ENCODE results near the gene RCAN2.

Gene RCAN2

GRCh38 chr6:46491201-46491627 lies at the start of gene RCAN2:
Gene RCAN2, minus strand, starts transcription at chr6:46491449.
- no peak for DNase-seq (ENCODE audit: low read depth)

DNA sequence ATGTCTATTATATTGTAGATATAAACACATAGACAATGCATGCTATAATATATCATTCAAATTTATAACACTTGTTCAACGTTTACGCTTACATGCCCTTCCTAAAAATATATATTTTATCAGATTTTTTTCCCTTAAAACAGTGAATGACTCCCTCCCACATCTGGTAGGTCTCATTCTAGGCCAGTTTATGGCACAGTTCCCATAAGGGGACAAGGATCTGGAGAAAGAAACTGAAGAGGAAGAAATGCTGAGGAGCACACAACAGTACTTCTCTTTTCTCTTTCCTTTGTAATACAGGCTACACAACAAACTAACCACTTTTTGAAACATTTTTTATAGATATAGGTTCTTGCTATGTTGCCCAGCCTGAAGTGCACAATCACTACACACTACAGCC lies 48.6 kb upstream of the RCAN2 start:
- DNase-seq (ENCODE audit: low read depth) = no peak

DNA sequence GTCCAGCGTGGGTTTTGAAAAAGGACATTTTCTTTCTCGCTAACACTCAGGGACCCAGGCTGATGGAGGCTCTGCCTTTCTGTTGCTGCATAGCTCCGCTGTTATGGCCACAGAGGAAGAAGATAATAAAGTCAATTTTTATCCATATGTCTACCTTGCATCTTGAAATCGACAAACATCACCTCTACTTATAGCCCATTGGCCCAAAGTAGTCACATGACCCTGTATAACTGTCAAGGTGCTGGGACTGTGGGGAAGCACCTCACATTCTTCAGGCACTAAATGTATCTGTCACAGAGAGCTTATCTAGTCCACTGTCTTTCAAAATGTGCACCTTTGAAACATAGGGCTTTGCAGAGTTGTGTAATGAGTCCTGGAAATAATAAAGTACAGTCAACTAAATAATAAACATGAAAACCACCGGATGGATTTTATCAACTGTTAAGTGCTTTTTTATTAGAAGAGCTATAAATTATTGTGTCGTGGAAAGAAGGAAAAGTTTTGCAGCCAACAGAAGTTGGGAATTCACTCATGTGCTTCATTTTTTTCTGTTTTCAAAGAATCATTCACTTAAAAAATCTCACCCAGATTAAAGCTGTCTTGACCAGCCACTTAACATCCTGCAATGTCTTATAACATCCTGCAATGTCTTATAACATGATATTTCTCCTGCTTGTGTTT lies 47.7 kb upstream of the RCAN2 start:
- no peak for DNase-seq (ENCODE audit: low read depth)

DNA sequence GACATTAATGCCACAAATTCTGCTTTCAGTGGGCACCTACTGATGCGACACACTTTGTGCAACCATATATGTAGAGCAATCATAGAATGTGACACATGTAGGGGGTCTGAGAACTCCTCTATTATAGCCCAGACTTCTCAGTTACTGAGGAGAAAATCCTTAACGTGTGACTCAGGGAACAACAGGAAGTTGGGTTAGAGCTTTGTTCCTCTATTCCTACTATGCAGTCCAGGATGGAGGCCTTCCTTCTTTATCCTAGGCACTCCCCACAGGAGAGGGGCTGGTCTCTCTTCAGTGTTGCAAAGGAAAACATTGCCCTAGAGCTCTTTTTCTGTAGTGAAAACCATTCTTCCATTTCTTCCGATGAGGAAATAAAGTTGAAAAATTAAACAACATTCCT lies 39.6 kb upstream of the RCAN2 start:
- DNase-seq (ENCODE audit: low read depth) = no peak

DNA sequence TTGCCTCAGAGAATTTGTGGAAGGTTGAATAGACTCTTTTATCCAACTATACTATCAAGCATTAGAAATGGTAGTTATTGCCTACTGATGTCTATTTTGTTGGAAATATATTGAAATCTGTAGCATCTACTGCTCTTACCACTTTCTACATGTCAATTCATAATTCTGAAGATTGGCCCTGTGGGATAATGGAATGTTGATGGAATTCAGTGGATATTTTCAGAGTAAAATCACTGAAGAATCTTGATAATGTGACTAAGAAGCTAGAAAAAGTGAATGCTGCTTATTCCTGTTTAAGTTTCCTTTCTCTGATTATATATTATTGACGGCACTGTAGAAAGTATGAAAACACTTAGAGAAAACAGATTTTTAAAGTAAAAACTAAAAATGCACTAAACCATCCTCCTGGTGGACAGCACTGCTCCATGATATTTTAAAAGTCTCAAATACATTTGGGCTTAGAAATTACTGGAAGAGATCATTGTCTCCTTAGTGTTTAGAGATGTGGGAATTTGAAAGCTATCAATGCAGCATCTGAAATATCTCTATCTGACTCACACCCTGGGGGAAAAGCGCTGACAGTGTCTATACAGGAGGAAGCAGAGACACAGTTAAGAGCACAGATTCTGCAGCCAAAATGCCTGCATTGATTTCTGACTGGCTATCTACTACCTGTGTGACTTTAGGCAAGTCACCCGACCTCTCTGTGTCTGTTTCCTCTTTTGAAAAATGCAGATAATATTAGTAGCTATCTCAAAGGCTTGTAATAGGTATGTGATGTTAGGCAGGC lies 37.9 kb upstream of the RCAN2 start:
- DNase-seq (ENCODE audit: low read depth) = no peak

DNA sequence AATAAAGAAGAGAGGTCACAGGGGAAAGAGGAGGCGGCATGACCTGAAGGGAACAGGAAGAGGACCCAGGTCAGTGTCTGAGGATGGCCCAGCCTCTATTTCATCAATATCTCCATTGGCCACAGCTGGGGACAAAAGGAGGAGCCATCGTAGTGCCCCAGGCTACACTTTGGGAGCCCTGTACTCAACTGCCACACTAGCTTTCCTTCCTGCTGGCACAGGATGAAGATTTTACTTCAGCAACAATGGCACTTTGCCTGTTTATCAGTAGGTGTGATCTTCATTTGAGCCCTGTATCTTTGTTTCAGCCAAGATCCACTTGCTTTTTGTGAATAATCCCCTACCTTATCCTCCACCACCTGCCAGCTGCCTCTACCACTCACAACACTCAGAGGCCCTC lies 35.4 kb upstream of the RCAN2 start:
- DNase-seq (ENCODE audit: low read depth) = no peak

GRCh38 chr6:46525583-46525982 lies 34.3 kb upstream of the RCAN2 start:
- no peak for DNase-seq (ENCODE audit: low read depth)

DNA sequence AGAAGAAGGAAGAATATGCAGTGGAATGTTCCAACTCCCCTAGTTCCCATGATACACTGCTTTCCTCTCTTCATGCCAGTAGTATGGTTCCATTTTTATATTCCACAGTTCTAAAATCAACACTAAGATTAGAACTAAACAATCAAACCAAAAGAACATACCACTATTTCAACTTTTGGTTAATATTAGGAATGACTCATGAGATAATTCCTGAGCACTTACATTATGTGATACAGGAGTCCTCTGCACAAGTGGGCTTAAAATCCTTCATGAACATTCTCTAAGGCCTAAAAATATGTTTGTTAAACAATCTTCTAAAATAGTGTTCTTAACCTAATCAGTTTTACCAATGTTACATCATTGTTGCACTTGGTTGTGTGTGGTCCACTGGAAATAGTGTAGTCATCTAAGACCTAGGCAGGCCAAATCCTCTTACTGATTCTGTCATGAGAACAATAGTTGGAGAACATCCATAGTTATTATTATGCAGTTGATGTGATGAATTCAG lies 30.3 kb upstream of the RCAN2 start:
- no peak for DNase-seq (ENCODE audit: low read depth)

DNA sequence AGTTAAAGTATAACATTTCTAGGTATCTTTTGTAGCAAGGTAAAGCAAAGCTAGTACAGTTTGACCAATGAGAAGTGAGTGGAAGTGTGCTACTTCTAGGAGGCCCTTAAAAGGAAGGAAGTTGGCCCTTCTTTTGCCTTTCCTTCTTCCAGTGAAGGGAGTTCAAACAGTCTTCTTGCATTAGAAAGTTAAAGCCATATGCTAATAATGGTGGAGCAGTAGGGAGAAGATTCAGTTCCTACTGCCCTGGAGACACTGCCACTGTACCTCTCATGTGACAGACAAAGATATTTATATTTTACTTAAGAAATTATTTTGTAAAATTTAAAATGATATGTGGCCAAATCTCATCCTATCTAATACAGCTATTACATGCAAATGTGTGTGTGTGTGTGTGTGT lies 26.0 kb upstream of the RCAN2 start:
- no peak for DNase-seq (ENCODE audit: low read depth)

DNA sequence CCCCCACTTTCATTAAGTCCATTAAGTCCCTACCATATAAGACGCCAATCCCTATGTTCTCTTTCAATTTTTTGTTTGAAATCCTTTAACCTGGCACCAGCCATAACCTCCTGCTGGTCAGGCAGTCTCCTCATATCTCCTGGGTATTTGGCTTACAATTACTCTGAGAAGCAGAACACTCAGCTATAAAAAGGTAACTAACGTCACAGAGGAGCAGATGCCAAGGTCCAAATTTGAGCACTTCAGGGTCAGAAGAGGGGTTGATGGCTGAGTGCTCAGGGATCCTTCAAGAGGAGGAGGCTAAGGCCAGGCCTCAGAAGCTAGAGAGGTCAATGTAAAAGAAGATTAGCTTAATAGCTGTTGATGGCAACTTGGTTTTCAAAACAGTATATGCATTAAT lies 22.3 kb upstream of the RCAN2 start:
- no peak for DNase-seq (ENCODE audit: low read depth)

DNA sequence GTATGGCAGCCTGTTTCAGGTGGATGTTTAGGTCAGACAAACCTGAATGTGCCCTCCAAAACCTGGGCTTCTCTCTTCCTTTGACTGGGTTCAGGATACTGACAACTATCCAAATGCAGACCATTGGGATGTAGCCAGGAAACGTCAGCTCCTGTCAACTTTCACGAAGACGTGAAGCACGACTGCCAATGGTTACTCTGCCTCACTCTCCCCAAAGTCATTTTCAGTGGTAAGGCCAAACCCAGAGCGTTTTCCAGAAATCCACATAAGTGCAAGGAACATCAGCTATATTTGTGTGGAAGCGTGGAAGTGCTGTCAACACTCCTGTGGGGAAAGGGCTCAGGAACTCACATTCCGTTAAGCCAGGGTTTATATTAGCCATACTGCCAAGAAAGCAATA lies 20.1 kb upstream of the RCAN2 start:
- no peak for DNase-seq (ENCODE audit: low read depth)

DNA sequence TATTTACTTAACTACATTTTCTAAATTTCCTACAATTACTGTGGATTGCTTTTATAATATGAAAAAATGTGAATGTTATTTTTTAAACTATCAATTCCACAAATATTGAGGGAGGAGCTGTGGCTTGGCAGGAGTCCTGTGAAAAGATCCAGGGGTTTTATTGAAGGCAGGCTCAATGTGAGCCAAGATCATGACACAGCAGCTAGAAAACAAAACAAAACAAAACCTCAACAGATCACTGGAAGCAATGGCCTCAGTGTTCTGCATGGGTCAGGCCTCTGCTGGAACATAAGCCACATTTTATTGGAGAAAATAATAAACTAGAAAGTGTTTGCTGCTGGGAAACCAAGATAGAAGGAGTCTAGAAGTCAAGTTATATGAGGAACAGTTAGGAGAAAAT lies 19.4 kb upstream of the RCAN2 start:
- no peak for DNase-seq (ENCODE audit: low read depth)

DNA sequence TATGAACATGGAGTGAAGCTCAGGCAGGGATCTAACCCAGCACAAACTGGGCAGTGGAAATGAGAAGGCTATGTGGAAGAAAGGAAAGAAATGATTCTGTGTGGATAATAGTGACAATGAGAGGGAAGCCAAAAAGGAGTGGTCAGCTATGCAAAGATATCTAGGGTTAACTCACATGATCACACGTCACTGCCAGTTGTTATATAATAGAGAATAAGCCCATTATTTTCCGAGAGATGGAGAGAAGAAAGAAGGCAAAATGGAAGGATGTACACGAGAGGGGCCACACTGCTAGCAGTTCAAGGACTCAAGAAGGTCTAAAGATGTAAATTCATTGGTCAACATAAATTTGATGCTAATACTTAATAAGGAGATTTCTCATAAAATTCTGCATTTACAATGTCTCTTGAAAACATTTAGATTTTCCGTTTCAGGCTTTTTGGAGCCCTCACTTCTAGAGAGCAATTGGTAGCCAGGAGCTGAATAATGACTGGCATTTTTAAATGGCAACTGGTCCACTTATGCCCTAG lies 18.8 kb upstream of the RCAN2 start:
- DNase-seq (ENCODE audit: low read depth) = no peak

- DNase-seq (ENCODE audit: low read depth) = no peak
Measured at GRCh38 chr6:46509063-46509462, 17.8 kb upstream of the RCAN2 start.

- no peak for DNase-seq (ENCODE audit: low read depth)
Measured at GRCh38 chr6:46507426-46507825, 16.2 kb upstream of the RCAN2 start.

- no peak for DNase-seq (ENCODE audit: low read depth)
Measured at GRCh38 chr6:46505693-46506512, 14.7 kb upstream of the RCAN2 start.

GRCh38 chr6:46504242-46504641 lies 13.0 kb upstream of the RCAN2 start:
- no peak for DNase-seq (ENCODE audit: low read depth)

- no peak for DNase-seq (ENCODE audit: low read depth)
Measured at GRCh38 chr6:46502486-46503119, 11.4 kb upstream of the RCAN2 start.

GRCh38 chr6:46501136-46502089 lies 10.2 kb upstream of the RCAN2 start:
- DNase-seq (ENCODE audit: low read depth) = no peak

DNA sequence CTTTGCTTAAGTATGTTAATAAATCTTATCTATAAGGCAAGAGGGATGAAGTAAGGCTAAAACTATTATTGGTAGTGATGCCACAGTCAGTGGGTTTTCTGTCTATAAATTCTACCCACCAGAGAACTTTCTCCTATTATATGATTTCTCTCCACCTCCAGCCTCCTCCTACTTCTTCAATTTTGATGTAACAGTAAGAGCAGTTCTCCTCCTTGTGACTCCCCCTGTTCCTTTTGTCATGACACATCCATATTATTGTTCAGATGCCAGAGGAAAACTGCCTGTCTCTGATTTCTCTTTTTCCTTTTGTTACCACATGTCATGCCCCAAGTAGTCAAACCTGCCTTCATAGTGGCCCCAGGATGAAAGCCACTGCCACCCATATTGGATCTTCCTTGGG lies 9.1 kb upstream of the RCAN2 start:
- DNase-seq (ENCODE audit: low read depth) = no peak

Data from T-helper 22 cell (primary cell).